WTC11 (cell line): ENCODE measurements around the gene RSPO1. TPM values are rescaled to one million over a fixed set of nuclear protein-coding genes. Genes with fewer than 3 reads are reported as not detected.

Experiments
- ATAC-seq: fragments of 200-7000 bp; cut with Tn5 transposase; 2 replicates; pipeline ENCODE4 v1.10.0; 2021; ENCODE audit warnings: mild to moderate bottlenecking, moderate library complexity
- CTCF ChIA-PET: fragments of 300-600 bp; sonication (Branson Sonifier 250); formaldehyde crosslinking; loops from one replicate; lab custom pipeline; 2021; ENCODE audit warnings: antibody characterized with exemption; lab: Charles Lee
- POLR2A ChIA-PET: fragments of 350-600 bp; sonication (Branson Sonifier 250); formaldehyde crosslinking; loops from one replicate; lab custom pipeline; 2021; ENCODE audit warnings: antibody characterized with exemption; lab: Charles Lee
- DNase-seq: peaks from one replicate; pipeline ENCODE4 v3.0.0; 2021; ENCODE audit warnings: low spot score
- H3K27ac Mint-ChIP-seq: 2 replicates; pipeline ENCODE4 v1.8.0; 2021; ENCODE audit warnings: mixed read lengths
- H3K27me3 Mint-ChIP-seq: 2 replicates; pipeline ENCODE4 v1.8.0; 2021; ENCODE audit warnings: low read depth, mild to moderate bottlenecking, moderate library complexity, mixed read lengths
- H3K36me3 Mint-ChIP-seq: 2 replicates; pipeline ENCODE4 v1.8.0; 2021; ENCODE audit warnings: mixed read lengths
- H3K4me1 Mint-ChIP-seq: 2 replicates; pipeline ENCODE4 v1.8.0; 2022; ENCODE audit warnings: mixed read lengths
- H3K4me3 Mint-ChIP-seq: 2 replicates; pipeline ENCODE4 v1.8.0; 2021; ENCODE audit warnings: mild to moderate bottlenecking, moderate library complexity, mixed read lengths
- H3K9me3 Mint-ChIP-seq: 2 replicates; pipeline ENCODE4 v1.8.0; 2021; ENCODE audit warnings: mixed read lengths
- ATF1 ChIP-seq: sonication (generic); formaldehyde crosslinking; IDR thresholded peaks from 2 replicates; pipeline ENCODE4 v1.8.1; 2023; ENCODE audit warnings: mild to moderate bottlenecking, moderate library complexity, missing genetic modification reagents
- CBFB ChIP-seq: sonication (generic); formaldehyde crosslinking; IDR thresholded peaks from 2 replicates; pipeline ENCODE4 v1.8.1; 2022; ENCODE audit warnings: mild to moderate bottlenecking, low read depth, missing genetic modification reagents
- CREB1 ChIP-seq: sonication (generic); formaldehyde crosslinking; IDR thresholded peaks from 2 replicates; pipeline ENCODE4 v1.8.0; 2023; ENCODE audit warnings: mild to moderate bottlenecking, missing genetic modification reagents
- CREM ChIP-seq: sonication (generic); formaldehyde crosslinking; IDR thresholded peaks from 2 replicates; pipeline ENCODE4 v1.8.1; 2022; ENCODE audit warnings: mild to moderate bottlenecking, missing genetic modification reagents, moderate library complexity
- ELF4 ChIP-seq: sonication (generic); formaldehyde crosslinking; IDR thresholded peaks from 2 replicates; pipeline ENCODE4 v1.8.1; 2022; ENCODE audit warnings: low read depth, mild to moderate bottlenecking, moderate library complexity, missing genetic modification reagents
- ESRRA ChIP-seq: sonication (generic); formaldehyde crosslinking; IDR thresholded peaks from 2 replicates; pipeline ENCODE4 v1.8.1; 2022; ENCODE audit warnings: mild to moderate bottlenecking, missing genetic modification reagents, borderline replicate concordance
- FOXP1 ChIP-seq: sonication (generic); formaldehyde crosslinking; IDR thresholded peaks from 2 replicates; pipeline ENCODE4 v1.8.0; 2022; ENCODE audit warnings: missing genetic modification reagents, mild to moderate bottlenecking, moderate library complexity, borderline replicate concordance
- IRF2 ChIP-seq: sonication (generic); formaldehyde crosslinking; IDR thresholded peaks from 2 replicates; pipeline ENCODE4 v1.8.0; 2022; ENCODE audit warnings: low read depth, missing genetic modification reagents, borderline replicate concordance
- NFE2L1 ChIP-seq: sonication (generic); formaldehyde crosslinking; IDR thresholded peaks from 2 replicates; pipeline ENCODE4 v1.8.1; 2023; ENCODE audit warnings: missing genetic modification reagents
- RELA ChIP-seq: sonication (generic); formaldehyde crosslinking; IDR thresholded peaks from 2 replicates; pipeline ENCODE4 v1.8.1; 2022; ENCODE audit warnings: missing genetic modification reagents, mild to moderate bottlenecking, borderline replicate concordance
- RORB ChIP-seq: fragments of 250-450 bp; sonication (Bioruptor Pico); IDR thresholded peaks from 2 replicates; pipeline ENCODE4 v1.9.0; 2021; ENCODE audit warnings: mild to moderate bottlenecking
- SMAD4 ChIP-seq: sonication (generic); formaldehyde crosslinking; IDR thresholded peaks from 2 replicates; pipeline ENCODE4 v1.8.0; 2022; ENCODE audit warnings: mild to moderate bottlenecking, missing genetic modification reagents
- total RNA-seq: library from RNA; stranded (reverse); gene quantifications from 3 replicates; pipeline ENCODE4 v1.2.3, GENCODE V29; 2021
- TF ChIP-seq, protein P1 (sequence below): sonication (generic); formaldehyde crosslinking; IDR thresholded peaks from 2 replicates; pipeline ENCODE4 v1.8.1; 2023; ENCODE audit warnings: mild to moderate bottlenecking, moderate library complexity, missing genetic modification reagents
- TF ChIP-seq, protein P2 (sequence below): sonication (generic); formaldehyde crosslinking; IDR thresholded peaks from 2 replicates; pipeline ENCODE4 v1.8.1; 2022; ENCODE audit warnings: low read depth, mild to moderate bottlenecking, moderate library complexity, missing genetic modification reagents, borderline replicate concordance
- TF ChIP-seq, protein P3 (sequence below): fragments of 250-450 bp; sonication (Bioruptor Pico); IDR thresholded peaks from 2 replicates; pipeline ENCODE4 v1.9.0; 2021; ENCODE audit warnings: moderate library complexity, mild to moderate bottlenecking, inconsistent platforms, borderline replicate concordance
- TF ChIP-seq, protein P4 (sequence below): sonication (generic); formaldehyde crosslinking; IDR thresholded peaks from 2 replicates; pipeline ENCODE4 v1.8.1; 2022; ENCODE audit warnings: low read depth, missing genetic modification reagents, borderline replicate concordance
- TF ChIP-seq, protein P5 (sequence below): sonication (generic); formaldehyde crosslinking; IDR thresholded peaks from 2 replicates; pipeline ENCODE4 v1.8.0; 2022; ENCODE audit warnings: mild to moderate bottlenecking, missing genetic modification reagents
- TF ChIP-seq, protein P6 (sequence below): fragments of 250-450 bp; sonication (Bioruptor Pico); IDR thresholded peaks from 2 replicates; pipeline ENCODE4 v2.1.2; 2022; ENCODE audit warnings: mild to moderate bottlenecking, moderate library complexity
- TF ChIP-seq, protein P7 (sequence below): fragments of 250-450 bp; sonication (Bioruptor Pico); IDR thresholded peaks from 2 replicates; pipeline ENCODE4 v1.8.0; 2021; ENCODE audit warnings: mild to moderate bottlenecking
- TF ChIP-seq, protein P8 (sequence below): fragments of 250-450 bp; sonication (Bioruptor Pico); conservative IDR thresholded peaks from 2 replicates; pipeline ENCODE4 v1.9.0; 2021; ENCODE audit warnings: mild to moderate bottlenecking

Gene RSPO1
- total RNA-seq, 1 experiment from 2014 or later, result 0.13 TPM

DNA sequence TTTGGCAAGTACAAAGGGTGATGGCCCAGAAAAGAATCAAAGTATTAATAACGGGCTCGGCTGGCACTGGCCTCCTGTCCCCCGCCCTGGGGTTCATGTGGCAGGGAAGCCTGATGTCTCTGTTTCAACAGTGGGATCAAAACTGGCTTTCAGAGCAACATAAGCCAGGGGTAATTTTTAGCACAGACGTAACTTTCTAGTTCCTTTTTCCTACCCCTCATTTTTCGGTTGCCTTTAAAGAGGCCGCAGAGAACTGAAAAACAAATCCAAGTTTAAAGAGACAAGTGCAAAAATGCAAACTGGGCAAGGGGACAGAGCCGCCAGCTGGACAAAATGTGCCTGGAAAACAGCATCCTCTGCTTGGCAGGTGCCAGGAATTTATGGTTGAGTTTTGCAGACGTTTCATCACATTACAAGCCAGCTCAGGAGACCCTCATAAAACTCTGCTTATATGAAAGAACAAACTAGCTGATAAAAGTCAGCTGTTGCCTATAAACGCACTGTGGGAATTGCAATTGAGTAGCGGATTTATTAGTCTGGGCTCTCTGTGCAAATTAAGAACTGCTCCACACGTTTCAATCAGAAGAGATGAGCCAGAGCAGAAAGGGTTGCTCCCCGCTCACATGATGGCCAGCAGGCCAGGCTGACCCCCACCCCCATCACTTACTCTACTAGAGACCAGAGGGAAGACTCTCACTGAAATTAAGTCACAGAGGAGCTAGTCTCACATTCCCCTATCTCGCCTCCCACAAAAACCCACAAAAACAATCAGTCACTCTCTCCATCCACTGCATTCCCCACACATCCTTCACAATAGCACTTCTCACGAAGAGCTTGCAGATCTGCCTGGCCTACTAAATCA lies 41.8 kb upstream of the RSPO1 start:
- no peak for TF ChIP-seq RELA (CRISPR knock-in tag)
- TF ChIP-seq, protein P1, sequence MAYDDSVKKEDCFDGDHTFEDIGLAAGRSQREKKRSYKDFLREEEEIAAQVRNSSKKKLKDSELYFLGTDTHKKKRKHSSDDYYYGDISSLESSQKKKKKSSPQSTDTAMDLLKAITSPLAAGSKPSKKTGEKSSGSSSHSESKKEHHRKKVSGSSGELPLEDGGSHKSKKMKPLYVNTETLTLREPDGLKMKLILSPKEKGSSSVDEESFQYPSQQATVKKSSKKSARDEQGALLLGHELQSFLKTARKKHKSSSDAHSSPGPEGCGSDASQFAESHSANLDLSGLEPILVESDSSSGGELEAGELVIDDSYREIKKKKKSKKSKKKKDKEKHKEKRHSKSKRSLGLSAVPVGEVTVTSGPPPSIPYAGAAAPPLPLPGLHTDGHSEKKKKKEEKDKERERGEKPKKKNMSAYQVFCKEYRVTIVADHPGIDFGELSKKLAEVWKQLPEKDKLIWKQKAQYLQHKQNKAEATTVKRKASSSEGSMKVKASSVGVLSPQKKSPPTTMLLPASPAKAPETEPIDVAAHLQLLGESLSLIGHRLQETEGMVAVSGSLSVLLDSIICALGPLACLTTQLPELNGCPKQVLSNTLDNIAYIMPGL (CRISPR knock-in tag), result no peak
- no peak for TF ChIP-seq NFE2L1 (CRISPR knock-in tag)
- TF ChIP-seq, protein P2, sequence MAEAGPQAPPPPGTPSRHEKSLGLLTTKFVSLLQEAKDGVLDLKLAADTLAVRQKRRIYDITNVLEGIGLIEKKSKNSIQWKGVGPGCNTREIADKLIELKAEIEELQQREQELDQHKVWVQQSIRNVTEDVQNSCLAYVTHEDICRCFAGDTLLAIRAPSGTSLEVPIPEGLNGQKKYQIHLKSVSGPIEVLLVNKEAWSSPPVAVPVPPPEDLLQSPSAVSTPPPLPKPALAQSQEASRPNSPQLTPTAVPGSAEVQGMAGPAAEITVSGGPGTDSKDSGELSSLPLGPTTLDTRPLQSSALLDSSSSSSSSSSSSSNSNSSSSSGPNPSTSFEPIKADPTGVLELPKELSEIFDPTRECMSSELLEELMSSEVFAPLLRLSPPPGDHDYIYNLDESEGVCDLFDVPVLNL (CRISPR knock-in tag), result no peak
- TF ChIP-seq CREM (CRISPR knock-in tag), result no peak
- TF ChIP-seq, protein P3, sequence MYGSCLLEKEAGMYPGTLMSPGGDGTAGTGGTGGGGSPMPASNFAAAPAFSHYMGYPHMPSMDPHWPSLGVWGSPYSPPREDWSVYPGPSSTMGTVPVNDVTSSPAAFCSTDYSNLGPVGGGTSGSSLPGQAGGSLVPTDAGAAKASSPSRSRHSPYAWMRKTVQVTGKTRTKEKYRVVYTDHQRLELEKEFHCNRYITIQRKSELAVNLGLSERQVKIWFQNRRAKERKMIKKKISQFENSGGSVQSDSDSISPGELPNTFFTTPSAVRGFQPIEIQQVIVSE (CRISPR knock-in tag), result no peak
- TF ChIP-seq, protein P4, sequence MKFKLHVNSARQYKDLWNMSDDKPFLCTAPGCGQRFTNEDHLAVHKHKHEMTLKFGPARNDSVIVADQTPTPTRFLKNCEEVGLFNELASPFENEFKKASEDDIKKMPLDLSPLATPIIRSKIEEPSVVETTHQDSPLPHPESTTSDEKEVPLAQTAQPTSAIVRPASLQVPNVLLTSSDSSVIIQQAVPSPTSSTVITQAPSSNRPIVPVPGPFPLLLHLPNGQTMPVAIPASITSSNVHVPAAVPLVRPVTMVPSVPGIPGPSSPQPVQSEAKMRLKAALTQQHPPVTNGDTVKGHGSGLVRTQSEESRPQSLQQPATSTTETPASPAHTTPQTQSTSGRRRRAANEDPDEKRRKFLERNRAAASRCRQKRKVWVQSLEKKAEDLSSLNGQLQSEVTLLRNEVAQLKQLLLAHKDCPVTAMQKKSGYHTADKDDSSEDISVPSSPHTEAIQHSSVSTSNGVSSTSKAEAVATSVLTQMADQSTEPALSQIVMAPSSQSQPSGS (CRISPR knock-in tag), result no peak
- TF ChIP-seq RORB, result no peak
- TF ChIP-seq SMAD4 (CRISPR knock-in tag), result no peak
- TF ChIP-seq ELF4, result no peak
- TF ChIP-seq, protein P5, sequence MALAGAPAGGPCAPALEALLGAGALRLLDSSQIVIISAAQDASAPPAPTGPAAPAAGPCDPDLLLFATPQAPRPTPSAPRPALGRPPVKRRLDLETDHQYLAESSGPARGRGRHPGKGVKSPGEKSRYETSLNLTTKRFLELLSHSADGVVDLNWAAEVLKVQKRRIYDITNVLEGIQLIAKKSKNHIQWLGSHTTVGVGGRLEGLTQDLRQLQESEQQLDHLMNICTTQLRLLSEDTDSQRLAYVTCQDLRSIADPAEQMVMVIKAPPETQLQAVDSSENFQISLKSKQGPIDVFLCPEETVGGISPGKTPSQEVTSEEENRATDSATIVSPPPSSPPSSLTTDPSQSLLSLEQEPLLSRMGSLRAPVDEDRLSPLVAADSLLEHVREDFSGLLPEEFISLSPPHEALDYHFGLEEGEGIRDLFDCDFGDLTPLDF (CRISPR knock-in tag), result no peak
- TF ChIP-seq FOXP1 (CRISPR knock-in tag), result no peak
- TF ChIP-seq, all 79 proteins: peak for 0
- ChIA-PET CTCF (interaction anchor here (1.4 to 1.9 kb wide), 3 partner anchors 14 to 73 kb away, joined by 3 to 8 read pairs (median 4); a partner anchor contains a TSS), POLR2A (no interaction called here)
- no peak overlapping the region for H3K4me3 Mint-ChIP-seq
- ATAC-seq, result no peak
- no peaks in the 10 kb centered on the region for H3K9me3 Mint-ChIP-seq
- no peak for DNase-seq
- no peaks in the 10 kb centered on the region for H3K36me3 Mint-ChIP-seq
- H3K27ac Mint-ChIP-seq, result no peak overlapping the region
- H3K4me1 Mint-ChIP-seq, result 0 out of 2 replicates have a peak, but pooled peaks cover 3% of the 10 kb centered on the region
- no peaks in the 10 kb centered on the region; the same call in 1 of the 2 replicates for H3K27me3 Mint-ChIP-seq

DNA sequence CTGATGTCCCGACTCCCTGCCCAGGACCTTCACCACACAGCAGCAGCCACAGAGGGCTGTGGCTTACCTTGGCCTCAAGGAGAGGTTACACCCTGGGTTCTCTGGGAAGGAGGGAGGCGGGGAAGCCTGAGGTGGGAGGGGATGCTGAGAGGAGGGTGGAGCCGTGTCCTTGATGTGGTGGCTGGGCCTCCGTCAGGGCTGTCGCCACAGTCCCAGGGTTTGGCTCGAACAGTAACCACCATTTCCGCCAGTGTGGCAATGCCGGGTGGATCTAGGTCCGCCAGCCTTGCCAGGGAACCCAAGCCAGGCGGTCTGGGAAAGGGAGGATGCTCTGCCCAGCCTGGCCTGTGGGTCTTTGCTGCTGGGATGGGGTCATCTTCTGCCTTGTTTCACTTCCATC lies 39.2 kb upstream of the RSPO1 start:
- no peaks in the 10 kb centered on the region for H3K9me3 Mint-ChIP-seq
- H3K4me3 Mint-ChIP-seq, result no peak overlapping the region
- H3K27me3 Mint-ChIP-seq, result no peaks in the 10 kb centered on the region; the same call in 1 of the 2 replicates
- peak; percentile 90 for ATAC-seq
- ChIA-PET POLR2A (no interaction called here), CTCF (interaction anchor here (0.5 to 1.6 kb wide), 4 partner anchors 71 to 1946 kb away, joined by 3 to 8 read pairs (median 3); no protein-coding TSS in a partner anchor)
- H3K27ac Mint-ChIP-seq, result no peak overlapping the region
- H3K36me3 Mint-ChIP-seq, result no peaks in the 10 kb centered on the region
- 0 out of 2 replicates have a peak, but pooled peaks cover 3% of the 10 kb centered on the region for H3K4me1 Mint-ChIP-seq
- peak; percentile 31 for DNase-seq
- TF ChIP-seq ESRRA (CRISPR knock-in tag) (no peak), CBFB (CRISPR knock-in tag) (no peak), IRF2 (CRISPR knock-in tag) (no peak), SMAD4 (CRISPR knock-in tag) (no peak), CREB1 (no peak), ATF1 (CRISPR knock-in tag) (no peak)
- TF ChIP-seq, protein P6, sequence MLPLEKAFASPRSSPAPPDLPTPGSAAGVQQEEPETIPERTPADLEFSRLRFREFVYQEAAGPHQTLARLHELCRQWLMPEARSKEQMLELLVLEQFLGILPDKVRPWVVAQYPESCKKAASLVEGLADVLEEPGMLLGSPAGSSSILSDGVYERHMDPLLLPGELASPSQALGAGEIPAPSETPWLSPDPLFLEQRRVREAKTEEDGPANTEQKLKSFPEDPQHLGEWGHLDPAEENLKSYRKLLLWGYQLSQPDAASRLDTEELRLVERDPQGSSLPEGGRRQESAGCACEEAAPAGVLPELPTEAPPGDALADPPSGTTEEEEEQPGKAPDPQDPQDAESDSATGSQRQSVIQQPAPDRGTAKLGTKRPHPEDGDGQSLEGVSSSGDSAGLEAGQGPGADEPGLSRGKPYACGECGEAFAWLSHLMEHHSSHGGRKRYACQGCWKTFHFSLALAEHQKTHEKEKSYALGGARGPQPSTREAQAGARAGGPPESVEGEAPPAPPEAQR (CRISPR knock-in tag), result no peak
- TF ChIP-seq, protein P7, sequence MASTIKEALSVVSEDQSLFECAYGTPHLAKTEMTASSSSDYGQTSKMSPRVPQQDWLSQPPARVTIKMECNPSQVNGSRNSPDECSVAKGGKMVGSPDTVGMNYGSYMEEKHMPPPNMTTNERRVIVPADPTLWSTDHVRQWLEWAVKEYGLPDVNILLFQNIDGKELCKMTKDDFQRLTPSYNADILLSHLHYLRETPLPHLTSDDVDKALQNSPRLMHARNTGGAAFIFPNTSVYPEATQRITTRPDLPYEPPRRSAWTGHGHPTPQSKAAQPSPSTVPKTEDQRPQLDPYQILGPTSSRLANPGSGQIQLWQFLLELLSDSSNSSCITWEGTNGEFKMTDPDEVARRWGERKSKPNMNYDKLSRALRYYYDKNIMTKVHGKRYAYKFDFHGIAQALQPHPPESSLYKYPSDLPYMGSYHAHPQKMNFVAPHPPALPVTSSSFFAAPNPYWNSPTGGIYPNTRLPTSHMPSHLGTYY (CRISPR knock-in tag), result no peak
- TF ChIP-seq, protein P8, sequence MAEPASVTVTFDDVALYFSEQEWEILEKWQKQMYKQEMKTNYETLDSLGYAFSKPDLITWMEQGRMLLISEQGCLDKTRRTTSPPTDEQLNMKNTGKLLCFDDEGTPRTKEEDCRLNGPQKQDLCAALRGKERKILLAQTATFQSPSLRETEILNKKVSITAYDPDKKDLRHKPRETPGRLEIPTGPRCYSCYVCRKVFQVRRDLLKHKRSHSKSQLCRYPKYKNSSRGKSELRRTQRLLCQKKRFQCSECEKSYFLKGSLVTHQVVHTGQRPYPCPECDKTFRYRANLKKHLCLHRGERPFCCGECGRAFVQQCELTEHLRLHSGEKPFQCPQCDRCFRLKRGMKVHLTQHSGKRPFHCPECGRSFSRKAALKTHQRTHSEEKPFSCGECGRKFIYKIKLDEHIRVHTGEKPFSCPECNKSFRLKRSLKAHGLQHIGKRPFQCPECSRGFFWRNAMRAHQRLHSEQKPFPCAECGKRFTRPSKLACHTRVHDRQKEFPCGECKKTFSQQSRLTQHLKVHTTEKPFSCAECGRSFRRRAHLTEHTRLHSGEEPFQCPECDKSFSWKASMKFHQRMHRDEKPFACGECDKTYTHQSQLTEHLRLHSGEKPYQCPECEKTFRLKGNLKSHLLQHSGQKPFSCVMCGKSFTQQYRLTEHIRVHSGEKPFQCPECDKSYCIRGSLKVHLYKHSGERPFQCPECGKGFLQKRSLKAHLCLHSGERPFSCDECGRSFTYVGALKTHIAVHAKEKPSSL, result no peak
